Fibroblast of skin of right biceps (primary cell): Measurements from ENCODE around the gene CACNG7.
A peak's percentile ranks its signal among the peaks of the same experiment; 100 is the strongest.
"Not testable (repeated sequence)": the region's sequence is repeated elsewhere in the genome, so short reads cannot be mapped to it uniquely, and the experiment has no call there.

Source experiments
- DNase-seq: peaks from one replicate; pipeline ENCODE4 v3.0.0-alpha.2; 2013

The CACNG7 gene

GRCh38 chr19:53908935-53909415 is at the start of gene CACNG7:
CACNG7 (plus strand) TSS chr19:53909278; CDS start chr19:53912832, 3,554 bp downstream.
- peak; percentile 34 for DNase-seq

- DNase-seq: no peak
These were observed 44.7 kb upstream of the CACNG7 start for GRCh38 chr19:53864308-53864836.

- DNase-seq: no peak
These were observed 43.6 kb upstream of the CACNG7 start for GRCh38 chr19:53865523-53865917.

GRCh38 chr19:53865918-53866864 is 42.9 kb upstream of the CACNG7 start:
- peak; percentile 70 for DNase-seq

GRCh38 chr19:53866865-53867224 is 42.2 kb upstream of the CACNG7 start:
- DNase-seq: no peak

GRCh38 chr19:53867225-53868090 is 41.6 kb upstream of the CACNG7 start, which contains the start of gene MYADM:
MYADM (plus strand) TSS chr19:53867883; CDS start chr19:53873530, 5,647 bp downstream.
- DNase-seq: peak; percentile 99

- peak; percentile 71 for DNase-seq
These were observed 40.8 kb upstream of the CACNG7 start for GRCh38 chr19:53868091-53868891.

GRCh38 chr19:53868892-53869804 is 39.9 kb upstream of the CACNG7 start:
- peak; percentile 92 for DNase-seq

- DNase-seq: not testable (repeated sequence)
These were observed 39.1 kb upstream of the CACNG7 start for GRCh38 chr19:53869805-53870484.

GRCh38 chr19:53870485-53870844 is 38.6 kb upstream of the CACNG7 start:
- no peak for DNase-seq

- no peak for DNase-seq
These were observed 37.6 kb upstream of the CACNG7 start for GRCh38 chr19:53871454-53871853.

GRCh38 chr19:53872762-53873161 is 36.3 kb upstream of the CACNG7 start:
- DNase-seq: no peak

- DNase-seq: no peak
These were observed 35.1 kb upstream of the CACNG7 start for GRCh38 chr19:53873773-53874605.

- no peak for DNase-seq
These were observed 34.5 kb upstream of the CACNG7 start for GRCh38 chr19:53874606-53874990.

GRCh38 chr19:53875602-53876325 is 33.3 kb upstream of the CACNG7 start:
- DNase-seq: no peak

GRCh38 chr19:53876651-53877224 is 32.3 kb upstream of the CACNG7 start:
- no peak for DNase-seq

GRCh38 chr19:53877361-53877766 is 31.7 kb upstream of the CACNG7 start:
- DNase-seq: no peak

GRCh38 chr19:53878776-53879139 is 30.3 kb upstream of the CACNG7 start:
- DNase-seq: no peak
